GM21381 (cell line): Measurements from ENCODE around the gene CSAD.
"Not testable (repeated sequence)": the region's sequence is repeated elsewhere in the genome, so short reads cannot be mapped to it uniquely, and the experiment has no call there.

ENCODE experiments used
- ATAC-seq: cut with Tn5 transposase; IDR thresholded peaks from one replicate; pipeline ENCODE4 v1.9.1; 2021; ENCODE audit warnings: mild to moderate bottlenecking, moderate library complexity; ENCODE audit not compliant: unreplicated experiment

Gene CSAD

DNA sequence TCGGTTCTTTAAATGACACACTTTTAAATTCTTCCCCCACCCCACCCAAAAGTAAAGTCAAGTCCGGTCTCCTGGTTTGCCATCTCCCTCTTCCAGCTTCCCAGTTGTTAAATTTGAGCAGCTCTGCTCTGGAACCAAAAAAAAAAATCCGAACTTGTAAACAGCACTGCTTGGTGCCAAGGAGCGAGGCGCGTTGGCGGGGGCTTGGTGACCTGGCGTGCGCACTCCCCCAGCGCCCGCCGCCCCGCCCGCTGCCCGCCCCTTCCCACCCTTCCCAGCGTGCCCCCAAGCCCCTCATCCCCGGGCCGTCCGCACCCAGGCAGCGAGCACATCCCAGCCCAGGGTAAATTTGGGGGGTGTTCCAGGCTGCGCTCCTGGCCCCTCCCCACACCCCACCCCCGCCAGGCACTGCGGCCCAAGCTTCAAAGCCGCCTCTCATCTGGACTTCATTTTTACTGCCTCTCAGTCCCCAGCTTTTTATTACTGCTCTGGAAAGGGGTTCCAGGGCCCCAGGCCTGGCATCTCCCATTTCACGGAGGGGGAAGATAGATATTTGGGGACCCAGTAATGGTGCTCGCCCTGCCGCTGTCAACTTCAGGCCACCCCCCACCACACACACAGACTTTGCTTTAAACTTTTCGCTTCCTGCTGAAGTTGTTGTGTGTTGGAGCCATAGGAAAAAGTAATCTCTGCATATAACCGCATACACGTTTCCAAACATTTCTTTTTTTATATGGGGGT, 38.0 kb upstream of the CSAD start:
- ATAC-seq, result no peak

DNA sequence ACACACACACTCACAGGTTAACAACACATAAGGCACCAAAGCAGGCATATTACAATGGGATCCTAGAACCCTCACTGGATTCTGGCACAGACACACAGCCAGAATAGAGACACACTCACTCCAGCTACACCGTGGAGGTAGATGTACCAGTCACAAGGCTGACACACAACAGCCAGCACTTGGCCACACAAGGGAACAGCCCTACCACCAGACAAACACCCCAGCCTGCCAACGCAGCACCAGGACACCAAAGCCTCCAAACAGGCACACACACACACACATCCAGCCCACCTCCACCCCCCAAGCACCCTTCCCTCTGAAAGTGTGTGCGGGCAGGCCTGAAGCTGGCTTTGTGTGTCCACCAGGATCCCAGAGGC, 37.2 kb upstream of the CSAD start:
- no peak for ATAC-seq

DNA sequence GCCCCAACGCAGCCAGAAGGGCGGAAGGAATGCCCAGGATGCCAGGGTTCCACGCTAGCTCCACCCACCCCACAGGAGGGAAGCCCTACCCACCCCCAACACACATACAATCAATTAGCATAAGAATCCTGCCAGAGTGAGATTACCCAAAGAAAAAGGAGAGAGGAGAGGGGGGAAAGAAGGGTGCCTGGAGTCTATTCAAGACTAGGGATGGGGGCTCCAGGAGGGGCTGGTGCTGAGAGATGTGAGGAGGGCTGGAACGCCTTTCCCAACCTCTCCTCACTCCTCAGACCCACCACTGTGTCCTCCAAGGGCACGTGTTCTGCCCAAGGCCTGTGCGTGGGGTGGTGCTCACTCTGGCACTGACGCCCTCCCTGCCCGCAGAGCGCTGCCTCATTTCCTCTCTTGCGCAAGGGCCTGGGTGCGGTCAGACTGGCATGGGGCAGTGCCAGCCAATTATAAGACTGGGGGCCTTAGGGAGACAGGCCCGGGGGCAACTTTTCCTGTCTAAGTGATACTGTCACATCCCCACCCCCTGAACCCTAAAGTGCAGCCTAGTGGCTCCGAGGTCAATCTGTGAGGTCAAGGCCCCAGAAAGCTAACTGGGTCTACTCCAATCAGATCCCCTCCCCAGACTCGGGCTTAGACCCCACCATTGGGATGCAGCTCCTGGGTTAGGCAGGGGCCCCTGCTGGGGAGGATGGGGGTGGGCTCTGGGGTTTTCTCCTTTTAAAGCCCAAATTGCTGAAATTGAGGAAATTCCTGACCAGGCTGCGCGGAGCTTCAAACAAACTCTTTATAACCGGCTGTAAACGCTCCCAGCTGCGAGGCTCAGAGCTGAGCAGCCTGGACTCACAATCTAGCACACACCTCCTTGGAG, 36.6 kb upstream of the CSAD start:
- no peak for ATAC-seq

DNA sequence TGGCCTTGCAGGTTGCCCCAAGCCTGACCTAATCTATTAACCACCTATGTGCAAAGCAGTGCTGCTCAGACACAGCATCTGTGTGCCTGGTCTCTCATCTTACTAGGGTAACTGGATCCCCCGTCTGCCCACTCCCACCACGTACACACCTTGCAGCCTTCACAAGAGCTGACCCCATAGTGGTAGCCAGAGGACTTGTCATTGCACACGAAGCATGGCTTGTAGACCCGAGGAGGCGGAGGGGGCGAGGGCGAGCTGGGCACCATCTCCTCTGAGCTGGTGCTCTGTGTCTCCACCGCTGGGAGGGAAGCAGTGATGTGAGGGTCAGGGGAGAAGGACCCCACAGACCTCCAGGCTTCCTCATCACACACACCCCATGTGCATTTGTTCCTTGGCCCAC, 34.8 kb upstream of the CSAD start:
- ATAC-seq, result no peak

DNA sequence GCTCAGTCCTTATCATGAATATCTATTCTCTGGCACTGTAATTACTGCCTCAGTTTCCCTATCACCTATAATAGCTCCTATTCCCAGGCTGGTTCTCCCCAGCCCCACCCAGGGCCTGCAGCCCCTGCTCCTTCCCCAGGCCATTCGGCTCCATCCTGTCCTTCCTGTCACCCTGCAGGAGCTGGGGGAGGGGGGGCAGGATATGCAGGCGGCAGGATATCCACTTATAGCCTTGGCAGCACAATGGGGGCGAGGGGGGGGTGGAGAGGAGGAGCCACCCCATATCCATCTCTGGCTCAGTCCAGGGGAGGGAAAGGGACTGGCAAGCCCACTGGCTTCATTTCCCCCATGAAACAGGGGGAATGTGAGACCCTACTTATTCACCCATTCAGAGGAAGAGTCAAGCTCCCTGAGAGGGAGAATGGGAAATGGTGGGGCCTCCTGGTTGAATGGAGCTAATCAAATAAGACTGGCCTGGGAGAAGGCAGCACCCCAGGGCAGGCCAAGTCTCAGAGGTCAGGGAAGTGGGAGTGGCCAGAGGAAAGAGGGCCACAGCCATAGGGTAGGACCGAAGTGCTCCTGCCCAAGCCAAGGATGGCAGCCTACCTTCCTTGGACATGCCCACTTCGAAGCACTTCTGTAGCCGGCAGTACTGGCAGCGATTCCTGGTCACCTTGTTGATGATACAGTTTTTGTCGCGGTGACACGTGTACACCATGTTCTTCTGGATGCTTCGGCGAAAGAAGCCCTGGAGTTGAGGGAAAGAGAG, 34.1 kb upstream of the CSAD start:
- ATAC-seq, result no peak

DNA sequence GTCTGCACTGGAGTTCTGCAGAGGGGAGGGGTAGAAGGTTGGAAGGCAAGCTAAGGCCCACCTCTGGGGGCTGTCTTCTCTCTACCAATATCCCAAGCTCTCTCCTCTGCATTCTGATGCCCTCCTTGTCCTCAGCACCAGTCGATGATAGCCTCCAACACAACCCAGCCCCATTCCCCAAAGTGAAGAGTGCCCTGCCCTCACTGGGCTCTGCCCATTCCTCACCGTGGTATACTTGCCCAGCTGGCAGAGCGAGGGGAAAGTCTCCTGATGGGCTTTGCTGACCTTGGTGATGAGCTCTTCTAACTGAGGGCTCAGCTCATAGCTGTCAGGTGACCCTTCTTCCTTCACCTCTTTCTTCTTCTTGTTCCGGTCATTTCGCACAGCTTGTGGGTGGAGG, 33.5 kb upstream of the CSAD start:
- ATAC-seq, result no peak

DNA sequence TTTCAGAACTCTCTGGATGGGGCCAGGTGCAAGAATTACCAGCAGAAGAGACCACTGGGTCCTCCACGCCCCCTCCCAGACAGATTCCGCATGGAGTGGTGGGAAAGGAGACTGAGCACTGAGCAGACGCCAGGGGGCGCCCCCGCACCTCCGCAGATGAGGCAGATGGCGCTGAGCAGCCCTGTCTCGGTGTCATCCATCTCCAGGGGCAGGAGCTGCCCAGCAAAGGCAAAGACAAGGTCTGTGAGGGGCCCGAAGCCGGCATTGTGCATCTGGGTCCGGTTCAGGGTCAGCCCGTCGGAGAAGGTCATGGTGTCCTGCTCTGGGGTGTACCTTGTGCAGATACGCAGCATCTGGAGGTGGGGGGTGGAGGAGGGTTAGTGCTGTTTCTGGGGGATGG, 32.6 kb upstream of the CSAD start:
- ATAC-seq, result no peak

DNA sequence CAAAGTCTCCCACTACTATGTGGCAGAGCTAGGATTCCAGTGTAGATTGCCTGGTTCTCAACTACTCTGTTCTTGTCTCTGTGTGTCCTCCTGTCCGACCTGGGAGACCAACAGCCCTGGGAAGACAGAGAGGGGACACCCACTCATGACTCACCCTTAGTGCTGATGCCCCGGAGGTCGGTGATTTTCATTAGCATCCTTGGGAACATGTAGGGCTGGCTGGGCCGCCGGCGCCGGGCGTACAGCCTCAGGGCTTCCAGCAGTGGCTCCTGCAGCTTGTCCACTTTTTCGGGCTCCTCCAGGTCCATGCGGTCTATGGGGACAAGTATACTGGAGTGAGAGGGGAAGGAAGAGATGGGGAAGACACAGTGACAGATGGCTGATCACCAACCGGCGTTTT, 32.2 kb upstream of the CSAD start:
- ATAC-seq, result no peak

DNA sequence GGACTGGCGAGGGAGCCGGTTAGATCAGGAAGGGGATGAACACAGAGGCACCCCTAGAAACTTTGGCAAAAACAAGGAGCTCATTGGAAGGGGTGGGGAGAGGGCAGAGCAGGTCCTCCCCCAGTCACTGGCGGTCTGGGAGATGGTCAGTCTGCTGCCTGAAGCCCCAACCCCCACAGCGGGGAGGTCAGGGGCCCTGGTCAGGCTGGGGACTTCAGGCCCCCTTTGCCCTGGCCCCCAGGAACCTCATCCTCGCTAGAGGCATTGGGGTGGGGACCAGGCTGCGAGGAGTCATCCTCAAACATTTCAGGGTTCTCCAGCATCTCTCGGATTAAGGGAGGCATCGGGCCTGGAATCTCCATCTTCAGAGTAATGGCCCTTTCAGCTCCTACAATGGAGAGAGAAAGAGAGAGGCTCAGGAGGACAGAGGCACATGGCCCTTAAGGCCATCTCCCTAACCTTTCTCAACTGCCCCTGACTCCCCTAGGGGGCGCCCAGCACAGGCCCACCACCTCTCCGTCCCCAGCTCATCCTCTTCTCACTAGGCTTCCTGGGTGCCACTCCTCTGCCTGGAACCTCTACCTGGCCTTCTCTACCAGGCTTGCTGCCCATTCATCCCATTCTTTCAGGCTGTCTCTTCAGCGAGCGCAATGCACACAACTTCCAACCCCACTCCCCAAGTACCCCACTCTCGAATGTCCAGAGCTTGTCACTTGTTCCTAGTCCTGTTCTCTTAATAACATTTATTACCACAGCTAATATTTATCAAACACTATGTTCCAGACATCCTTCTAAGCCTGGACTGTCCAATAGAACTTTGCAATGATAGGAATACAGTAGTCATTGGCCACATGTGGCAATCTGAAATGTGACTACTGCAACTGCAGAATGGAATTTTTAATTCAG, 31.0 kb upstream of the CSAD start:
- no peak for ATAC-seq

DNA sequence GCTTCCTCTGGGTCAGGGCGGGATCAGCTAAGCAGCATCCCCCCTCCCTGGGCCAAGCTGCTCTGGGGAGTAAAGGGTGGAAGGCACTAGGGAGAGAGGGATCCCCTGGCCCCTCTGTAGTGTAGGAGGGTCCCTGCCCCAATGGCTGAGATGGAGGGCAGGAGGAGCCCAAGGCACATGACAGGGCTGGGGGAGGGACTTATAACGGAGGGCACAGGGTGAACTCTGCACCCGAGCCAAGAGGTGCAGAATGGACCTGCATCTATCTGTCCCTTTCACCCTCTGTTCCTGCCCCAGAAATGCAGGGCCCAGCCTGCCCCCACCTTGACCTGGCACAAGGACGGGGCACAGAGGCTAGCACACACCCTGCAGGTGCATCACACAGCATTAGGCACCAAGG, 30.1 kb upstream of the CSAD start:
- ATAC-seq, result no peak

DNA sequence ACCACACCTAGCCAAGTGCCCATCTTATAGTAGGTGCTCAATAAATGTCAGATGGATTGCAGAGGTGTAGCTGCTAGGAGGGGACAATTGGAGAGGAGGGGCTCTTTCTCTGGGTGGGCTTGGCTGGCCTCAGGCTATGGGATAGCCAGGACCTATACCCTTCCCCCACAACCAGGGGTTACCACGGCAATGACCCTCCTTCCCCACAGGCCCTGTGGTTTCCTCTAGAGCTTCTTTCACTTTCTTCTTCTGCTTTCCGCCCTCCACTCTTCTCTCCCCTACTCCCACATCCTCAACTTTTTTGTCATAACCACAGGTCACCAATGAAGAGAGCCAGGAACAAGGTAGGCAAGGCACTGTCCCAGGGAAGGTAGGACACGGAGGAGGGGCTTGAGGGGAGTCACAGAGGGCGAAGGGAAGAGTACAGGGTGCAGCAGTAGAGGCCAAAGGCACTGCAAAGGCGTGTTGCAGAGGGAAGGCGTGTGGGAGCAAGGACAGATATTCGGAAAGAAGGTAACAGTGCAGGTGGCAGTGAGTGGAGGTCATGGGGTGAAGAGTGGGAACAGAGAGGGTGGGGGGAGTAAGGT, 28.2 kb upstream of the CSAD start:
- ATAC-seq, result no peak

DNA sequence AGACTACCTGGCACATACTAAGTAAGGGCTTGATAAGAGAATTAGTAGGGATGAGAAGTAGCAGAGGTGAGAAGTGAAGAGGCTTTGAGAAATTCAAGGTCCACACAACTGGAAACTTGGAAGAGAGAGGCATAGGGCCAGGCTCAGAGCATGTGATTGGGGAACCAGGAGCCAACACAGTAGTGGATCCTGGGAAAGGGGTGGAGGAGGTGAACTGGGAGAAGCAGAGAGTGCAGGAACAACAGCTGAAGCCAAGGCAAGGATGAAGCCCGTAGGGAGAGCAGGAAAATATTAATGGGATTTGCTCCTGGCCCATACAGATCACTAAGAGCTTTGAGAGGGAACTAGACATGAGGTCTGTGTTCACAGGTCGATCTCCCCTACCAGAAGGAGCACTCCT, 27.7 kb upstream of the CSAD start:
- ATAC-seq, result no peak

DNA sequence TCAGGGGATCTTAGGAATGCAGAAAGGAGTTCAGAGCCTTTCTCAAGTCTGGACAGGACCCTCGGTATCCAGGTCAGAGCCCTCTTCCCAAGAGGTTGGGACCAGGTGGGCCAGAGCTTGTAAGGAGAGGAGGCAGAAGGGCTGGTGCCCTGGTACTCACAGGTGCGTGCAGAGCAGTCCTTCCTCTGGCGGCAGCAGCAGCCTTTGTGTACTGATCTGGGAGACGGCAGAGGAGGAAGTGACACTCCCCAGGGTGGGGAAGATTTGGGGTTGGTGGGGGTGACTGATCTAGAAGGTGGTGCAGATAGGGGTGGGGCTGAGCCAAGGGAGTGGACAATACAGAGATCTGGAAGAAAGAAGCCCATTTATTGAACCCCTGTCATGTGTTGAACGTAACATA, 26.3 kb upstream of the CSAD start, which contains the start of gene ITGB7:
TSS of gene ITGB7 (minus strand) at position 210 of the 400 bp plus-strand sequence. CDS start 6,808 bp downstream, outside the sequence.
- peak; percentile 39 for ATAC-seq

DNA sequence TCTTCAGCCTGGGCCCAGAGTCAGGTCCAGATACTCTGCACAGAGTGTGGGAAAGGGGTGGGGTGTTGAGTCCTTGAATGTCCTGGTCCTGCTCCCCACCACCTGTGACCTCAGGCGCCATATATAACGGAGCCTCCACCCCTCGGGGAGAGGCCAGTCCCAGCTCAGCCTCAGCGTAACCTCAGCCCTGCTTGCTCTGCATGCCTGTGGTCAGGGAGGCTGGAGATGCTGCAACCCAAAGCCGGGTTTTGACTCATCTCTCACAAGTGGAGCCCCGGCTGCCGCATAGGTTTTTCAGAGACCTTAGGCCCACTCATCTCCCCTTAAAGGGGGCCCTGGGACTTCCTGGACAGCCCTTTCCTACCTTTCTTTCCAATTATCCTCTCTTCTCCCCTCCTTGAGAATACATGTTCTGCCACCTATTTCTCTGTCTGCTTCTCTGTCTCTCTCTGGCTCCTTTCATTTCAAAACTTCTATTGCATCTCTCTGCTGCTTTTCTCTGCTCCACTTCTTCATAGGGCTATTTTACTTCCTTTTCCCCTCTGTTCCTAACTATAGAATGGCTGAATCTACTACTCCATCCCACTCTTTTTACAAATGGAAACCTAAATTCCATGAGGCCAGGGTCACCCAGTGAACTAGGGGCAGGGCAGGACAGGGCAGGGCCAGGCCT, 25.2 kb upstream of the CSAD start:
- ATAC-seq, result peak; percentile 61

DNA sequence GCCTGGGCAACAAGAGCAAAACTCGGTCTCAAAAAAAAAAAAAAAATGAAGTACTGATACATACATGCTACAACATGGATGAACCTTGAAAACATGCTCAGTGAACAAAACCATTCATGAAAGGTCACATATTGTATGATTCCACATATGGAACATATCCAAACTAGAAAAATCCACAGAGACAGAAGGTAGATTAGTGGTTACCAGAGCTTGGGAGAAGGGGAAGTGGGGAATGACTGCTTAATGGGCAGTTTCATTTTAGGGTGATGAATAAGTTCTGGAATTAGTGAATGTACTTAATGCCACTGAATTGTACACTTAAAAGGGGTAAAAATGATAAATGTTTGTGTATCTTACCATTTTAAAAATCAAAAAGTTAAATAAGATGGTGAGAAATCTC, 23.6 kb upstream of the CSAD start:
- ATAC-seq, result no peak

DNA sequence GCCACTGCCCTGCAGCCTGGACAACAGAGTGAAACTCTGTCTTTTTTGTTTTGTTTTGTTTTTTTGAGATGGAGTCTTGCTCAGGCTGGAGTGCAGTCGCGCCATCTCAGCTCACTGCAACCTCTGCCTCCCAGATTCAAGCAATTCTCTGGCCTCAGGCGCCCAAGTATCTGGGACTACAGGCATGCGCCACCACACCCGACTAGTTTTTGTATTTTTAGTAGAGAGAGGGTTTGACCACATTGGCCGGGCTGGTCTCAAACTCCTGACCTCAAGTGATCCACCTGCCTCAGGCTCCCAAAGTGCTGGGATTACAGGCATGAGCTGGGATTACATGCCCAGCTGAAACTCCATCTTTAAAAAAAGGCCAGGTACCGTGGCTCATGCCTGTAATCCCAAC, 21.6 kb upstream of the CSAD start:
- ATAC-seq, result not testable (repeated sequence)

DNA sequence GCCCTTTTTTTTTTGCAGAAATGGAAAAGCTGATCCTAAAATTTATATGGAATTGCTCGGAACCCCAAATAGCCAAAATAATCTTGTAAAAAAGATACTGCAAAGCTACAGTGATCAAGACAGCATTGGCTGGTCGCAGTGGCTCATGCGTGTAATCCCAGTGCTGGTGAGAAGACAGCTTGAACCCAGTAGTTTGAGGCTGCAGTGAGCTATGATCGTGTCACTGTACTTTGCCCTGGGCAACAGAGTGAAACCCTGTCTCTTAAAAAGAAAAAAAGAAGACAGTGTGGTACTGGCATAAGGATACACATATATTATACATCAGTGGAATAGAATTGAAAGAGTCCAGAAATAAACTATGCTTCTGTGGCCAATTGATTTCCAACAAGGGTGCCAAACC, 20.9 kb upstream of the CSAD start:
- no peak for ATAC-seq

DNA sequence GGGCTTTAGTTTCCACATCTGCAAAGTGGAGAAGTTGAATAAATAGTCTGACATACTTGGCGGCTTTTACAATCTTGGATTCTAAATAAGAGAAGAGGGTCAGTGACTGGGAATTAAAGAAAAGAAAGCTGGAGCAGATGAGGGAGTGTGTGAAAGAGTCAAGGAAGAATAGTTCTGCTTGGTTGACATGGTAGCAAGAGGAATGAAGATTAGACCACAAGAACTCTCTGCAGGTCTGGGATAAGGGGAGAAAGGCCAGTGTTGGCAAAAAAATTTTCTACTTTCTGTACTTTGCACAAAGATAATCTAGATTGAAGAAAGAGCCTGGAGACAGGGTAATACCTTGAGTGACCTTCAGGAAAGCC, 20.4 kb upstream of the CSAD start:
- ATAC-seq, result no peak

DNA sequence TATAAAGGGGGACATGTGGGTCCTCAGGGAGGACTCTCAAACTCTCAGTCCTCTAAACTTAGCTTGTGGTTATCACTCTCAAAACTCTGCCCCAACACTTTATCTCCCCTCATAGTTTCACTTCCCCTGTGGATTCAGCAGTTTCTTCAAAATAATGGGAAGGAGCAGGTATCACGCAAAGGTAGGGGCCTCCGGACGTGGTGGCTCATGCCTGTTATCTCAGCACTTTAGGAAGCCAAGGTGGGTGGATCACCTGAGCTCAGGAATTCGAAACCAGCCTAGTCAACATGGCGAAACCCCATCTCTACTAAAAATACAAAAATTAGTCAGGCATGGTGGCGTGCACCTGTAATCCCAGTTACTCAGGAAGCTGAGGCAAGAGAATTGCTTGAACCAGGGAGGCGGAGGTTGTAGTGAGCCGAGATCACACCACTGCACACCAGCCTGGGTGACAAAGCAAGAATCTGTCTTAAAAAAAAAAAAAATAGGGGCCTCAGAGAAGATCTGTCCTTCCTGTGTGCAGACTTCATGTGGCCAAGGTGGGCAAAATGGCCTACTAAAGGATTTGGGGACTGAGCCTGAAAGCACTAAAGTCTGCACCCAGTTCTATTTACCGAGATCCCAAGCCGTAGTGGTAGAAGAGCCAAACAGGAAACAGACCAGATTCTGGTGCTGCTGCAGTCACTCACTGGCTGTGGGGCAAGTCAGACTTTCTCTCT, 19.9 kb upstream of the CSAD start:
- ATAC-seq, result peak; percentile 54
